Measurements from ENCODE around the gene TMC8. TPM values are rescaled to one million over a fixed set of nuclear protein-coding genes. Genes with fewer than 3 reads are reported as not detected.
"Not testable (repeated sequence)": the region's sequence is repeated elsewhere in the genome, so short reads cannot be mapped to it uniquely, and the experiment has no call there.

The TMC8 gene
- total and polyA plus RNA-seq, 2 donors = 2.7 to 3.6 TPM

DNA sequence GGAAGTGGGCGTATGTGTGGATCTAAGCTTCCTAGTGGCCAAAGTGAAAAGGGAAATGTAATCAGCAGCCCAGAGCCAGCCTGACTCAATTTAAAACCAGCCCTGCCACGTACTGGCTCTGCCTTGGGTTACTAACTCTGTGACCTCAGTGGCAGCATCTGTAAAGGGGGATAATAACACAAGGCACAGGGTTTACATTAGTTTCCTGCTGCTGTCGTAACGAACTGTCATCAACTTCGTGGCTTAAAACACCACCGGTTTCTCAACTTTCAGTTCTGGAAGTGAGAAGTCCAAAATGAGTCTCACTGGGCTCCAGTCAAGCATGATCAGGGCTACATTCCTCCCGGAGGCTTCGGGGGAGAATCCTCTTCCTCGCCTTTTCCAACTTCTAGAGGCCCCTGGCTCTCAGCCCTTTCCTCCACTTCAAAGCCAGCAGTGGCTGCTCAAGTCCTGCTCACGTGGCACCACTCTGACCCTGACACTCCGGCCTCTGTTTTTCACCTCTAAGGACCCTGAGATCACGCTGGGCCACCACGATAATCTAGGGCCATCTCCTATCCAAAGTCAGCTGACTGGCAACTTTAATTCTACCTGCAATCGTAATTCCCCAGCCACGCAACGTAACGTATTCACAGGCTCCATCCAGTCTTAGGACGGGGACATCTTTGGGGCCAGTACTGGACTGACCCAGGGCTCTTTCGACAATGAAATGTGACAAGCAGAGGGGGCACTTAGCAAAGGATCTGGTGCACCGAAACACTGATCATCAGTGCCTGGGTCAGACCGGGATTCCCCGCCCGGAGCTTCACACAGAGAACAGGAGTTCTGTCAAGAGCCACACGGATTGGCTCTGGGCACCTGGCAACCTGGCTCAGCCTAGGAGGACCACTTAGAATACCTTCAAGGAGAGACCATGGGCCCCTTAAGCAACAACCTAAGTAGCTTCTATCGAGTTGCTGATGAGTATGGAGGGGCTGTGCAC lies 16.5 kb upstream of the TMC8 start:
- Histone ChIP-seq H3K27ac (ENCODE audit: low read depth) (no peak overlapping the region), H3K36me3 (ENCODE audit: insufficient read depth) (no peaks in the 10 kb centered on the region), H3K4me3 (ENCODE audit: low read depth, low read length) (no peak overlapping the region), H3K4me1 (ENCODE audit: insufficient read depth) (no peaks in the 10 kb centered on the region)
- 90% methylated on average over 25 of the region's 25 CpGs for WGBS
- no peak for DNase-seq (ENCODE audit: extremely low spot score)

DNA sequence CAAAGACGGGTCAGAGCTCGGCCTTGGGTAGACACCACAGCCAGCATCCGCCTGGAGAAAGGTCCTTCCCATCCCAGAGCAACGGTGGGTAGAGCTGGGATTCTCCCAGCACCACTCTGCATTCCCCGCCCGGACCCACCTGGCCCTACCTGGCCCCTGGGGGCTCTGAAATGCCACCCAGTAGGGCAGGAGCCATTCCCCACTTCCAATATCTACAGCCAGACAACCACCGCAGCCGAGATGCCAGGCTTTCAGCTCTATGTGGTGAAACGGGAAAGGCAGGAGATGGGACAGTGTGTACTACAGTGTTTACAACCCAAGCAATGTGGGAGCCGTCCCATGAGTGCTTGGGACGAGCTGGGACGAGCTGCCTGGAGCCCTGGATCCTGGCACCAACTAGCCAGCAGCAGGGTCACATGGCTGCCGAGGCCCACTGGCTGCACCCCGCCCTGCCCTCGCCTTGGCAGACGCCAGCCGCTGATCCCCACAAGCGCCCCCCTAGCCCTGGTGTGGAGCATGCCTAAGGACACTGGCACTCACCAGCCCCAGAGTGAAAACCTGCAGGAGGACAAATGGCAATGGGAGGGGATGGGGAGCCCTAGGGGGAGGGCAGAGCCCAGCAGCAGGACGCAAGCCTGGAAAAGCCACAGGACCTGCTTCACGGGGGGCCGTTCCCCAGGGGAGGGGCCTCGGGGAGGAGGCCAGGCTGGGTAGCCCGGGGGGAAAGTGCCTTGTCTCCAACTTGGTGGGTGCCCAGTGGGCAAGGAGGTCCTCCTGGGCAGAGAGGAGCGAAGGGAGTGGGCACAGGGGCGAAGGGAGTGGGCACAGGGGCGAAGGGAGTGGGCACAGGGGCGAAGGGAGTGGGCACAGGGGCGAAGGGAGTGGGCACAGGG lies 15.5 kb upstream of the TMC8 start:
- H3K4me3 ChIP-seq (ENCODE audit: low read depth, low read length) = no peak overlapping the region
- H3K4me1 ChIP-seq (ENCODE audit: insufficient read depth) = no peaks in the 10 kb centered on the region
- no peak for DNase-seq (ENCODE audit: extremely low spot score)
- H3K27ac ChIP-seq (ENCODE audit: low read depth) = no peak overlapping the region
- H3K36me3 ChIP-seq (ENCODE audit: insufficient read depth) = no peaks in the 10 kb centered on the region
- WGBS = 84% methylated on average over 27 of the region's 28 CpGs

DNA sequence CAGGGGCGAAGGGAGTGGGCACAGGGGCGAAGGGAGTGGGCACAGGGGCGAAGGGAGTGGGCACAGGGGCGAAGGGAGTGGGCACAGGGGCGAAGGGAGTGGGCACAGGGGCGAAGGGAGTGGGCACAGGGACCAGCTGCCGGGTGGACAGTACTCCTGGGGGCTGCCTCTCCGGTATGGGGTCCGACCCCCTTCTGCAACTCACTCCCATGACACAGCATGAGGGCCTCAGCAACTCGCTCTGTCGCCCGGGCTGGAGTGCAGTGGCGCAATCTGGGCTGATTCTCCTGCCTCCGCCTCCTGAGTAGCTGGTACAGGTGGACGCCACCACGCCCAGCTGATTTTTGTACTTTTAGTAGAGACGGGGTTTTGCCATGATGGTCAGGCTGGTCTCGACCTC lies 14.8 kb upstream of the TMC8 start:
- WGBS = 93% methylated on average over 15 of the region's 18 CpGs
- H3K36me3 ChIP-seq (ENCODE audit: insufficient read depth); H3K4me3 ChIP-seq (ENCODE audit: low read depth, low read length); H3K27ac ChIP-seq (ENCODE audit: low read depth); DNase-seq (ENCODE audit: extremely low spot score); H3K4me1 ChIP-seq (ENCODE audit: insufficient read depth): not testable (repeated sequence)

DNA sequence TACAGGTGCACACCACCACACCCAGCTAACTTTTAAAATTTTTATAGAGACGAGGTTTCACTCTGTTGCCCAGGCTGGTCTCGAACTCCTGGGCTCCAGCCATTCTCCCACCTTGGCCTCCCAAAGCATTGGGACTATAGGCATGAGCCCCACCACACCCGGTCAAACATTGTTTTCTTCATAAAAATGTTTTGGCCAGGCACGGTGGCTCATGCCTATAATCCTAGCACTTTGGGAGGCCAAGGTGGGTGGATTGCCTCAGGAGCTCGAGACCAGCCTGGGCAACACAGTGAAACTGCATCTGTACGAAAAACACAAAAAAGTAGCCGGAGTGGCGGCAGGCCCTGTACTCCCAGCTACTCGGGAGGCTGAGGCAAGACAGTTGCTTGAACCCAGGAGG lies 14.2 kb upstream of the TMC8 start:
- no peak overlapping the region for H3K4me3 ChIP-seq (ENCODE audit: low read depth, low read length)
- H3K36me3 ChIP-seq (ENCODE audit: insufficient read depth) = no peaks in the 10 kb centered on the region
- DNase-seq (ENCODE audit: extremely low spot score) = no peak
- WGBS = 96% methylated on average over 9 of the region's 9 CpGs
- H3K27ac ChIP-seq (ENCODE audit: low read depth) = no peak overlapping the region
- H3K4me1 ChIP-seq (ENCODE audit: insufficient read depth) = no peaks in the 10 kb centered on the region

GRCh38 chr17:78117027-78117981 lies 13.3 kb upstream of the TMC8 start:
- DNase-seq (ENCODE audit: extremely low spot score) = no peak

DNA sequence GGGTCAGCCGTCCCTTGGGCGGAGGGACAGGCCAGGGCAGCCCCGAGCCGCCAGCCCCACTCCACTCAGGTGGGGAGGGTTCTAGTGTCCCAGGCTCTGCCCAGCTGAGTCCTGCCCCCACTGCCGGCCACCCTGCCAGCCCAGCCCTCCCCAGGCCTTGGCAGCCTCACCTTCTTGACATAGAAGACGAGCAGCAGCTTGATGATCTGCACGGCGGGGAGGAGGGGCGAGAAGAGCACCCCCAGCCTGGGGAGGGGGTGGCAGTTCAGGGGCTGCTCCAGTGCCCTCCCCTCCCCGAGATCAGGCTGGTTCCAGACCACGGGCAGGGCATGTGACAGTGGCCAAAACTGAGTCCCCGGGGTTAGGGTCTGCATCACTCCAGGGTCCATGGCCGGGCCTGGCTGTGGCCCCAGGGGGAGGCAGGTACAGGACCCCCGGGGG lies 11.8 kb upstream of the TMC8 start:
- no peak overlapping the region for H3K4me3 ChIP-seq (ENCODE audit: low read depth, low read length)
- 90% methylated on average over 14 of the region's 14 CpGs for WGBS
- no peak overlapping the region for H3K27ac ChIP-seq (ENCODE audit: low read depth)
- no peaks in the 10 kb centered on the region for H3K36me3 ChIP-seq (ENCODE audit: insufficient read depth)
- no peak for DNase-seq (ENCODE audit: extremely low spot score)
- no peaks in the 10 kb centered on the region for H3K4me1 ChIP-seq (ENCODE audit: insufficient read depth)

More at GRCh38 chr17:78117027-78117981, 13.3 kb upstream of the TMC8 start:
- Histone ChIP-seq H3K4me1 (ENCODE audit: insufficient read depth) (no peaks in the 10 kb centered on the region), H3K4me3 (ENCODE audit: low read depth, low read length) (no peak overlapping the region), H3K36me3 (ENCODE audit: insufficient read depth) (no peaks in the 10 kb centered on the region), H3K27ac (ENCODE audit: low read depth) (no peak overlapping the region)
- WGBS = 64% methylated on average over 41 of the region's 41 CpGs

DNA sequence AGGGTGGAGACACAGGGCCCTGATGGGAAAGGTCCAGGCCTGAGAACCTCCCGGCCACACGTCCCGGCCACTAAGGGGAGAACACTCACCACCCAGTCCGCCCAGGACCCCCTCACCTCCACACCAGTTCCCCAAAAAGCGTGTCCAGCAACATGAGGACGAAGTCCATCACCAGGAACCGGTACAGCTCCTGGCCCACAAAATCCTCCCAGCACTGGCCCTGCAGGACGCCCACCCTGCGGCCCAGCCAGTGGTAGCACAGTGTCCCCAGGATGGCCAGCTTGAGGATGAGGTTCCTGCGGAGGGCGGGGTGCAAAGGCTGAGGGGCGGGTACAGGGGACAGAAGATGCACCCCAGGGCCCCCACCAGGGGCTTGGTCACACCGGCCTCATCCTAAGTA lies 10.0 kb upstream of the TMC8 start:
- H3K36me3 ChIP-seq (ENCODE audit: insufficient read depth) = no peaks in the 10 kb centered on the region

GRCh38 chr17:78120971-78121800 lies 9.4 kb upstream of the TMC8 start:
- Histone ChIP-seq H3K4me3 (ENCODE audit: low read depth, low read length) (no peak overlapping the region), H3K4me1 (ENCODE audit: insufficient read depth) (no peaks in the 10 kb centered on the region), H3K27ac (ENCODE audit: low read depth) (no peak overlapping the region), H3K36me3 (ENCODE audit: insufficient read depth) (no peaks in the 10 kb centered on the region)
- 89% methylated on average over 35 of the region's 35 CpGs for WGBS
- no peak for DNase-seq (ENCODE audit: extremely low spot score)

More for the DNA sequence above, 10.0 kb upstream of the TMC8 start:
- Histone ChIP-seq H3K27ac (ENCODE audit: low read depth) (no peak overlapping the region), H3K4me1 (ENCODE audit: insufficient read depth) (no peaks in the 10 kb centered on the region), H3K4me3 (ENCODE audit: low read depth, low read length) (no peak overlapping the region)
- DNase-seq (ENCODE audit: extremely low spot score) = no peak
- WGBS = 96% methylated on average over 13 of the region's 13 CpGs

- H3K4me3 ChIP-seq (ENCODE audit: low read depth, low read length) = no peak overlapping the region
- no peaks in the 10 kb centered on the region for H3K4me1 ChIP-seq (ENCODE audit: insufficient read depth)
- H3K27ac ChIP-seq (ENCODE audit: low read depth) = no peak overlapping the region
- H3K36me3 ChIP-seq (ENCODE audit: insufficient read depth) = no peaks in the 10 kb centered on the region
- DNase-seq (ENCODE audit: extremely low spot score) = no peak
- 82% methylated on average over 11 of the region's 11 CpGs for WGBS
Measured at GRCh38 chr17:78121801-78122215, 8.8 kb upstream of the TMC8 start.

- Histone ChIP-seq H3K4me1 (ENCODE audit: insufficient read depth) (no peaks in the 10 kb centered on the region), H3K36me3 (ENCODE audit: insufficient read depth) (no peaks in the 10 kb centered on the region), H3K4me3 (ENCODE audit: low read depth, low read length) (no peak overlapping the region), H3K27ac (ENCODE audit: low read depth) (no peak overlapping the region)
- WGBS = 93% methylated on average over 23 of the region's 23 CpGs
- no peak for DNase-seq (ENCODE audit: extremely low spot score)
Measured at GRCh38 chr17:78122216-78122930, 8.2 kb upstream of the TMC8 start.

DNA sequence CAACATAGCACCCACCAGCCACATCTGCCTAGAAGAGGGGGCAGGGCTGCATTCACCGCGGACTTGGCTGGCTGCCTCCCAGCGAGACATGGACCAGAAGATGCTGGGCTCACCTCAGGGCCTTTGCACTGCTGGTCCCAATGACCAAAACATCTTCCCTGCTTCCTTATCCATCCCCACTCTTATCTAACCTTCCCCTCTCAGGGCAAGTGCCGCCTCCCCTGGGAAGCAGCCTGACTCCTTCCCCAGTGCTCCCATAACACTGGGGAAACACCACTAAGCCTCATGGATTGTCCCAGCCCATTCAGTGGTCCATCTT lies 7.7 kb upstream of the TMC8 start:
- Histone ChIP-seq H3K4me3 (ENCODE audit: low read depth, low read length) (no peak overlapping the region), H3K36me3 (ENCODE audit: insufficient read depth) (no peaks in the 10 kb centered on the region), H3K4me1 (ENCODE audit: insufficient read depth) (no peaks in the 10 kb centered on the region), H3K27ac (ENCODE audit: low read depth) (no peak overlapping the region)
- DNase-seq (ENCODE audit: extremely low spot score) = no peak
- 95% methylated on average over 4 of the region's 4 CpGs for WGBS

Measured in urinary bladder (tissue), 4 donors.